ENCODE measurements around the gene ARHGEF1.
"Not testable (repeated sequence)": the region's sequence is repeated elsewhere in the genome, so short reads cannot be mapped to it uniquely, and the experiment has no call there.

ARHGEF1 gene

DNA sequence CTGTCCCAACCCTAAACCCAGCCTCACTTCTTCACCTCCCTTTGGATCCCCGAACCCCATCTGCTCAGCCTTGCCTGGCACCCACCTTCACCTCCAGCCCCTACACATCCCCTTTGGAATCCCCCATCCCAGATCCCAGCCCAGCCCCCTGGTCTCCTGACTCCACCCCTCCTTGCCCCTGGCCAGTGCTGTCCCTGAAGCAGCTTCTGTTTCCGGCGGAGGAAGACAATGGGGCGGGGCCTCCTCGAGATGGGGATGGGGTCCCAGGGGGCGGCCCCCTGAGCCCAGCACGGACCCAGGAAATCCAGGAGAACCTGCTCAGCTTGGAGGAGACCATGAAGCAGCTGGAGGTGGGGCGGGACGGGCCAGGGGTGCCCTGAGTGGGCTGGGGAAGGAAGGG lies 23.3 kb downstream of the ARHGEF1 start:
- no peak for DNase-seq

DNA sequence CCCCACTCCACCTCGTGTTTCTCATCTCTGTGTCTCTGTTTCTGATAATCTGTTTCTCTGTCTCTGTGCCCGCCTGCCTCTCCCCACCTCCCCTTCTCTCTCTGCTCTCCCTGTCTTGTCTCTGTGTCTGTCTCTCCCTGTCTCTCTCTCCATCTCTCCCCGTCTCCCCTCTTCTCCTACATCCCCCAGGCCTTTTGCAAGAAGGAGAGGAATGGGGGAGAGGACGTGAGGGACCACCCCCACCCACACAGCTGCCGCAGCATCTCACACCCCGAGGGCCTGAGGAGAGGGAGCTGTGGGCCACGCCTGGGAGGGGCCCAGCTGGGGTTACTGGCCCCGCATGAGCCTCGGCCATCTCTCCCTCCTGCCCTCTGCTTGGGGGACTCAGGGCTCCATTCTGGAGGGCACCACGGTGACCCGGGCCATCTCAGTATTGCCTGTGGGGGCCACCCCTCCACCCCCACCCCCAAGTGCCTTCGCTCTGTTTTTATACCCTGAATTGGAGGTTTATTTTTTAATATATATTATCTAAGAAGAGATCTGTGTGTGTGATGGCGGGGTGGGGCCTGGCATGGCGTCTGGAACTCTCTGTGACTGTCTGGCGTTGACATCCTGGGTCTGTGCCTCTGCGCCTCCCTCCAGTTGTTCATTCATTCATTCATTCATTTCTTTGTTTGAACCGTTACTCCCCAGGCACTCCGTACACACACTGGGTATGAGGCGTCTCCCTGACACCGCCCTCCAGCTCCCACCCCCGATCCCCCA lies 24.1 kb downstream of the ARHGEF1 start:
- DNase-seq = no peak

DNA sequence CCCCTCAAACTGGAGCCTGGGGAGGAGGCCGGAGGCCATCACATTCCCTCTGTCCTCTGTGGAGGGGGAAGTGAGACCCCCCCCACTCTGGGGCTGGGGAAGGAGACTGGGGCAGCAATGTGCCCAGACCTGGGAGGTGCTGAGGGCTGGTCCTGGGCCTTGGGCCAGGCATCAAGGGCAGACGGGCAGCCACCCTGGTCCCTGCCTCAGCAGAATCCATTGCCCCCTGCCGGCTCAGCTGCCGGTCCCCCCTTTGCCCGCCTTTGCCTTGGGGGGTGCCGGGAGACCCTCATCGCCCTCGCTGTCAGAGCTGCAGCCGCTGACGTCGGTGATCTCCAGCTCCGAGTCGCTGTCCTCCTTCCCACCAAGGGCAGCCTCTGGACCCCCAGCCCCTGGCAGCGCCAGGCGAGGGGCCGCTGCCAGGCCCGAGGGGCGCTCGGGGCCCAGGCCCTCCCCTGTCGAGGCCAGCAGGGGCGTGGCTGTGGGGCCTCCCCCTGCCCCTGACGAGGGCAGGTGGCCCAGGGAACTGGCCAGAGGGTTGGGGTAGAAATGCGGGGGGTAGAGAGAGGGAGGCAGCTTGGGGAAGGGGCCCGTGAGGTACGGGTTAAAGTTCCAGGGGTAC lies 25.1 kb downstream of the ARHGEF1 start:
- DNase-seq = no peak

DNA sequence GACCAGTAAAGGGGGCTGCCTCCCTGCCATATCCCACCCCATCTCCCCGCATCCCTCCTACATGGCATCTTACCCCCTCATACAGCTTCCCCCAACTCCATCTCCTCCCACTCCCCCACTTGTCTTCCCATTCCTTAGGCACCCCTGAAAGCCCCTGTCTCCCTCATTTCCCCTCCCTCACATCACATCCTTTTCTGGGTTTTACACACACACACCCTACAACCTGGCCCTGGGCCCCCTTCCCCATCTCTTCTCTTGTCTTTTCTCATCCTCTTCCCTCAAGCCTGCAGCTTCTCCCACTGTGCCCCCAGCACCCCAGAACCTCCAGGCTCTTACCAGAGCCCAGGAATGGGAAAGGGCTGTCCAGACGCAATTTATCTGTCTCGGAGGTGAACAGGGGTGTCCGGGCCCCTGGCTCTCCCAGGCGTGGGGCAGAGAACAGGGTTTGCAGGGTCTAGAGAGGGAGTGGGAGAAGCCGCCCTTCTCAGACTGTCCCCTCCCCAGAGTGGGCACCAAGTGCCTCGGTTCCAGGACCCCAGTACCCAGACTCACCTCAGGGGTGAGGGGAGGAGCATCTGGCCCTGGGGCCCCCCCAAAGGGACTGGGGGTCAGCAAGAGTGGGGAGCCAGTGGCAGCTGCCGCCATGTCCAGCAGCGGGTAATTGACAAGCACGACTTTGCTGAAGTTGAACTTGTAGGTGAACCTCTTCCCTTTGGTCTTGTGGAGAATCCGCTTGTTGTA lies 25.9 kb downstream of the ARHGEF1 start:
- DNase-seq = no peak

DNA sequence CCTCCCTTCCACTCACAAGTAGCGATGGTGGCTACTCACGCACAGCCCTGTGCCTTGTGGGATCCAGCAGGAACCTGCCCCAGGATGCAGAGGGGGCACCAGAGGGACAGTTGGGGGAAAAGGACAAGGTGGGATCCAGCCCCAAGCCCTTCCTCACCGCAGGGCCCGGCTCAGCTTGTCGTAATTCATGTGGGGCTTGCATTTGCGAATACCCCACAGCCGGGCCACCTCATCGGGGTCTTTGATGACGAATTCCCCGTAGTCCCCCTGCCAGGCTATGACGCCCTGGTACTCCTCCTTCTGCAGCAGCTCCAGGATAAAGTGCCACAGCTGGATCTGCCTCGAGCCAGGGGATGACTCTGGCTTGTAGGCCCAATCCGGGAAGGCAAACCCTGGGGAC lies 26.7 kb downstream of the ARHGEF1 start:
- no peak for DNase-seq

DNA sequence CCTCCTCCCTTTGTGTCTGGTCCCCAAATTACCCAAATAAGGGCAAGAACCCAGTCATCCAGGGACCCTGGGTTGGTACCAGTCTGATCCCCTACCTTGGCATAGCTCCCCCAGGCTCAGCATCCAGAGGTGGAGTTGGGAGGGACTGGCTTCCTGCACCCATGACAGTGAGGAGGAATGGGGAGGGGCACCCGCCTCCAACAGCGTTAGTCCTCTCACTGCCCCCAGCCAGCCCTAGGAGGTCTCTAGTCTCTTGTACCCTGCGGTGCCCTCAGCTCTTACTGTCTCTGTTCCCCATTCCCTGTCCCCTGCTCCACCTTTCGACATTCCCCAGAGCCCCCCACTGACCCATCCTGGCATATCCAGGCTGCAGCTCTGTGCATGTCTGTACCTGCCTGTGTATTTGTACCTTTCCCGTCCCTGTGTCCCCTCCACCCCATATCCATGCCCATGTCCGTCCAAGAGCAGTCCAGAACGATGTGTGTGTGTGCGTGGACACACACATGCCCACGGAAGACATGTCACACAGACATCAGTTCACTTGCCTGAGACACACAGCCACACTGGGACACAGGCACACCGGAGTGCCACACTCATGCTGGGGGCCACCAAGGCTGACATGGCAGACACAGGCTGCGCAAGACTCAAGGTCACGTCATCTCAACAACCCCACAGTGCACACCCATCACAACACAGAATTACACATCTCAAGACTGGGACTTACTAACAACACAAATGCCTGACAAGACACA lies 27.4 kb downstream of the ARHGEF1 start:
- no peak for DNase-seq

DNA sequence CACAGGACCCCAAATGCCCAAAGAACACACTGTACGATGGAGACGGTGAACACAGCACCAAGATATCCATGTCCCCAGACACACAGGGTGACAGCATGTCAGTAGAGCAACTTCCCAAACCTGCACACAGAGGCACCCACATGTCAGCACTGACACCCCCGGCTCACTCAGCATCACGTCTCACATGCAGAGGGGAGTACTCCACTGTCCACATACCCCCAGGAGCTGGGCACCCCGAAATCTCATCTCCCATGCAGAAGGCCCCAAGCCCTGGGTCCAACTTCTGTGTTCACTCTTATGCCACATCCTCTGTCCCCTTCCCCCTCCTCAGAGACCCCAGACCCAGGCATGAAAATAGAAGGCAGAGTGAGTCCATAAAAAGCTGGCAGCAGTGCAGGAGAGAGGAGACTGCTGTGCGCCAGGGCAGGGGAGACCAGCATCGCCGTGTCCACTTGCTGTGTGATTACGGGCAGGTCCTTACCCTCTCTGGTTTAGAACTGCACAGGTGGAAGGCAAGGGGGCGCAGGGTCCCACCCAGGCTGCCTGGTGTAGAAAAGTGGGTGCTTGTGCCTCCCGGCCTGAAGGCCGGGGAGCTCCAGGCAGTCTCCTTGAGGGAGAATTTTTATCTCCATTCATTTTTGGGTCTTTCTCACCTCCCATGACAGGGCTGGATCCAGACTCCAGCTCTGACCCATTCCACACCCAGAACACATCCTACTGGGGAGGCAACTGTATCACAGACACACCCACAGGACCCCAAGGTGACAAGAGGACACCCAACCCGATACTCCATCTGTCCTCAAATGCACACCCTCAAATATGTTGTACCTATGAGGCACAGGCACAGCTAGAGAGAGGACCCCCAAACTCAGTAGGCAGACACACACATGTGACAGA lies 28.3 kb downstream of the ARHGEF1 start:
- no peak for DNase-seq

DNA sequence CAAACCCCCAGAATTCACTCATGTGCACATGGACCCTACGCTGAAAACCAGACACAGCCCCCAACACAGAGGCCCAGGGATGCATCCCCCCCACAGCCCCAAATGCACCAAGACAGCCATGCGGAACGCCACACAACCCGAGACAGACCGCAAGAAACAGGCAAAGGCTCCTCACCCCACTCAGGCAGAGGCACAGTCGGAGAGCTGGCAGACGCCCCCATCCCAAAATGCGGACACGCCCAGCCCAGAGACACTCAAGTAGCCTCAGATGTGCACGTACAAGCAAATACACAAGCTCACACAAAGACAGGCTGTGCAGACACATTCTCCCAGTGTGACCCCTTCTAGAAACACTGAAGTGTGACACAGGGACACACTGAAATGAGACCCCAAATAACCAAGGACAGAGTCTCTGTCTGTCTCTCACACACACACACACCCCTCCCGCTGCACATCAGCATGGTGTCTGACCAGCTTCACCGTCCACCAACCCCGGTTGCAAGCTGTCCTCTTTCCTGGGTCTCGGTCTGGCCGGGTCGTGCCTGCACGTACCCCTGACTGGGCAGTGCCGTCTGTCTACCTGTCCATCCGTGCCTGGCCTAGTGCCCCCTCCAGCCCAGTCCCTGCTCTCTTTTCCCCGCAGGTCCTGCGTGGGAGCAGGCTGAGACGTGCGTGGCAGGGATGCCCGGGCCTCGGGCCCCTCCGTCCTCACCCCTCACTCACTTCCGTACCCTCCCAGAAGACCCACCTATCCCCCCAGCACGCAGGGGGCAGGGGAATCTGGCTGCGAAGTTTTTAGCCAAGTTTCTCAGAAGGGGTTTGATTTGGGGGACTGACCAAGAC lies 29.1 kb downstream of the ARHGEF1 start:
- DNase-seq = no peak

DNA sequence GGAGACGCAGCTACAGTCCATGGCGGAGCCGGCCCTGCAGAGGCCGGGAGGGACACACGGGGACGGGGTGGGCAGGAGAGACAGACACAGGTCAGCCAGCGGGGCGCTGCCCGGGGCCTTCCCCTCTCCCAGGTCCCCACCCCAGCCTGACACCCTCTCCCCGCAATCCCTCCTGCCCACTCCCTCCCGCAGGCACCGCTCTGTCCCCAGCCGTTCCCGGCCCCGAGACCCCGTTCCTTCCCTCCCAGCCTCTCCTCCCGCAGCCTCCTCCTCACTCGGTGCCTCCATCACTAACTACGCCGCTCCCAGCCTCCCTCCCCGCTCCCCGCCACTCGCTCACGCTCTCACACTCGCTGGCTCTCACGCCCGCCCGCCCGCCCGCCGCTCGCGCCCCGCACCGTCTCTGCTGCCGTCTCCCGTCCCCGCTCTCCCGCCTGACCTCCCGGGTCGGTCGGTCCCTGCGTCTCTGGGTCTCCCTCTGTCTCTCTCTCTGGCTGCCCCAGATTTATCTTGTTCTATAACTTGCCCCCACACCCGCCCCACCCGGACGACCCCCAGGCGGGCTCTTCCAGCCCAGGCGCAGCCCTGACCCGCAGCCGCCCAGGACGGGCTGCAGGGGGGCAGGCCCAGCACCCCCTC lies 30.0 kb downstream of the ARHGEF1 start:
- no peak for DNase-seq

DNA sequence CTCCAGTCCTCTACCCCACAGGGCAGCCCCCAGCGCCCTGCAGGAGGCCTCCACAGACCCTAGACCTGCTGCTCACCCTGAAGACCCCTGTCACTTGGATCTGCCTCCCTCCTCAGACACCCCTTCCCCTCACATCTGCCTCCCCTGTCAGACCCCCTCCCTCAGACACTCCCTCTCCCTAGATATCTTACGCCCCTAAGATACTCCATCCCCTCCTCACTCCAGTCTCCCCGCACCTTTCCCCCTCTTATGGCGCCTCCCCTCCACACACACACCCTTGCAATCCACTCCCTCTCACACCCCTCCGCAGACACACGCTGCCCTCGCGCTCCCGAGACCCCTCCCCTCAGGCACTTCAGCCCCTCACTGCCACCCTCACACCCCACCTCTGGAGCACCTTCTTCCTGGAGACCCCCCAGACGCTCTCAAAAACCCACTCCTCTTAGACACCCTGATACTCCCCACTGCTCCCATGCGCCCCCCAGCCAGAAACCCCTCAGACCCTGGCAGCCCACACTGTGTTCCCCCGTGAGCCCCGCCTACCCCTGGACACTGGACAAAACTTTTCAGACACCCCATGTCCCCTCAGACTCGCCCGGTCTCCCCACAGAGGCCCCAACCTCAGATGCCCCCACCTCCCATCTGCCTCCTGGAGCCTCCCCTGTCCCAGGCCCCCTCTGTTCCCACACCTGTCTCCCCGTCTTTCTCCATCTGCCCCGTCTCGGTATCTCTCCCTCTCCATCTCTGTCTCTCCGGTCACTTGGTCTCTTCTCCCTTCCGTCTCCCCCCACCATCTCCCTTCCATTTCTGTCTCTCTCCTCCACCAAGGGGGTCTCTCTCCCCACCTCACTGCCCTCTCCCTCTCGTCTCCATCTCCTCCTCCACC lies 30.8 kb downstream of the ARHGEF1 start:
- no peak for DNase-seq

DNA sequence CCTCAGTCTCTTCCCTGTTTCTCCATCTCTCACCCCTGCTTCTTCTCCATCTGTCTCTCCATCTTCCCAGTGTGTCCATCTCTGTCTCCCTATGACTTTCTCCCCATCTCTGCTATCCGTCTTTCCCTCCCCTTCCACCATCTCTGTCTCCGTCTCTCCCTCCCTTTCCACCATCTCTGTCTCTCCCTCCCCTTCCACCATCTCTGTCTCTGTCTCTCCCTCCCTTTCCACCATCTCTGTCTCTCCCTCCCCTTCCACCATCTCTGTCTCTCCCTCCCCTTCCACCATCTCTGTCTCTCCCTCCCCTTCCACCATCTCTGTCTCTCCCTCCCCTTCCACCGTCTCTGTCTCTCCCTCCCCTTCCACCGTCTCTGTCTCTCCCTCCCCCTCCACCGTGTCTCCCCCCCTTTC lies 31.4 kb downstream of the ARHGEF1 start:
- DNase-seq = not testable (repeated sequence)

DNA sequence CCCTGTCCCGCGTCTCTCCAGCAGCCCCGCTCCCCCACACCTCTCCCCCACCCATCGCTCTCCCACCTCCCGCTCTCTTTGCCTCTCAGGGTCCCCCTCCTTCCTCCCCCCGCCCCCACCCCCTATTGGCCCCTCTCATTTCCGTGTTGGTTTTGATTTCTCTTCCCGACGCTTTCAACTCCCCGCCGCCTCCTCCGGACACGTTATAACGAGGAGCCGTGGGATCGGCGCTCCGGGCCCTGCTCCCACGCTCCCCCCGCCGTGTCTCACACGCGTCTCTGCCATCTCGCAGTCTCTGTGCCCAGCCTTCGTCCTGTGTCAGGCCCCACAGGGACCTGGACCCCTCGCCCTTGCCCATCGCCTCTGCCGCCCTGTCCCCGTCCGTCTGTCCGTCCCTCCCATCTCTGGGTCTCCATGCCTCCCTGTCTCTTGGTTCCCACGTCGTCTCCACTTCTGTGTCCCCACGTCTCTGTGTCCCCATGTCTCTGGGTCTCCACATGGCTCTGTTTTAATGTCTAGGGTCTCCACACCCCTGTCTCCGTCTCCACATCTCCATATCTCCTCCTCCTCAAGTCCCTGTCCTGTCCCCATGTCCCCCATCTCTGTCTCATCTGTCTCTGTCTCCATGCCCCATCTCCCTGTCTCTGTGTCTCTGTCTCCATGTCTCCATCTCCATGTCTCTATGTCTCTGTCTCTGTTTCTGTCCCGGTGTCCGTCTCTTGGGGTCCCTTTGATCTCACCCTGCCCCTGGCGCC lies 32.2 kb downstream of the ARHGEF1 start:
- DNase-seq = no peak

DNA sequence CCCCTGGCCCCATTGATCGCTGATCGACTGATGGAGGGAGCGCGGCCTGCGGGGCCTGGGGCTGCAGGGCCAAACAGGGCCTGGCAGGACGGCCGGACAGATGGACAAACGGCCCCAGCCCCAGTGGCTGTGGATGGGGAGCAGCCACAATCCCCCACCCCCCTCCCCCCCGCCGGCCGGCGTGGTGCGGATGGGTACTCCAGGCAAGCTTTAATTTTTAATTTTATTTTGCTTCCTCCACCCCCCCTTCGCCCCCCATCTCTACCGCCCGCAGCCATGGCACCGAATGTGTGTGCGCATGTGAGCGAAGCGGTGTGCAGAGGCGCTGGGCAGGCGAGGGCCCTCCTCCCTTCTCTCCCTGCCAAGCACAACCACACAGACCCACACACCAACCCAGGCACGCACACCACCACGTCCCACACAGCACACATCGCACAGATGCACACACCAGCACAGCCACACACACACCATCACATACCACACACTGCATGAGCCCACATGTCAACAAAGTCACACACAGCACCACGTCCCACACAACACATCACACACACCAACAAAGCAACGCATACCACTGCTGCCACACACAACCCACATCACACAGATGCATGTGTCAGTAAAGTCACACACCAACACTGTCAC lies 32.9 kb downstream of the ARHGEF1 start:
- DNase-seq = no peak

DNA sequence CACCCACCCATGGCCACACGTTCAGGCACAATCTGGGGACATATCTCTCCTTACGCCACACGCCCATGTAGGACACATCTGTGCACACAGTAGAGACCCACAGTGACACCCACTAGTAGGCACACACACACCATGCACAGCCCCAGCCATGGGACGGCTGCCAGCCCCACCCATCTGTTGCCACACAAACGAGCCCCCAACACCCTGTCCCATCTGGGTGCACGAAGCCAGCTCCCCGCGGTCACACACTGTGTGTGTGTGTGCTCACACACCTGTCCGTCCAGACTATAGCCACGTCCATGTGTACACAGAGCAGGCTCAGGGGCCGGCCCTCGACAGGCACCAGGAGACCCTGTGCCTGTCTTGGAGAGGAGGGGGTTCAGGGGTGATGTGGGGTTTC lies 34.7 kb downstream of the ARHGEF1 start:
- no peak for DNase-seq

DNA sequence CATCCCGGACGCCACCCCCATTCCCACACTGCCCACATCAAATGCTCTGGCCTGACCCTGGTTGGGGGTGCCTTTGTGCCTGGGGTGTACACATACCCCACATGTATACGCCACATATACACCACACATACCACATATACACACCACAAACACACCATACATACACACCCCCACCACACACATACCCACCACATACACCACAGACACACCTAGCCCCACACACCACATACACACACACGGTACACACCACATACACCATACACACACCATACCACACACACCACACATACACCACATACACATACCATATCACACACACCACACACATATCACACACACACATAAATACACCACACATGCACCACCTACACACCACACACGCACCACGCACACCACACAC lies 35.1 kb downstream of the ARHGEF1 start:
- DNase-seq = no peak

DNA sequence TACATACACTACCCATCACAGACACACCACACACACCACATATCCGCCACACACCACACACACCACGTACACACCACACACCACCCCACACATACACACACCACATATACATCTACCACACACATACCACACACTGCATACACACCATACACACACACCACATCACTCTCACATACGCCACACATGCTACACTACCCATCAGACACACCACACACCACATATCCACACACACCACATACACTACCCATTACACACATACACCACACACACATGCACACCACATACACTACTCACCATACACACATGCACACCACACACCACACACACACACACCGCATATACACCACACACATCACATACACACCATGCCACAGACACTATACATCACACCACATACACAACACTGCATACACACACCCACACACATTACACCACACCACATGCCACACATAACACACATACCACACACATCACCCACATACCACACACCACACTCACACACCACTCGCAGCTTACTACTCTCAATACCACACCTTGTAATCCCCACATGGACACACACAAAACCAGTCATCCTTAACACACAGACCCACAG lies 35.8 kb downstream of the ARHGEF1 start:
- DNase-seq = no peak

DNA sequence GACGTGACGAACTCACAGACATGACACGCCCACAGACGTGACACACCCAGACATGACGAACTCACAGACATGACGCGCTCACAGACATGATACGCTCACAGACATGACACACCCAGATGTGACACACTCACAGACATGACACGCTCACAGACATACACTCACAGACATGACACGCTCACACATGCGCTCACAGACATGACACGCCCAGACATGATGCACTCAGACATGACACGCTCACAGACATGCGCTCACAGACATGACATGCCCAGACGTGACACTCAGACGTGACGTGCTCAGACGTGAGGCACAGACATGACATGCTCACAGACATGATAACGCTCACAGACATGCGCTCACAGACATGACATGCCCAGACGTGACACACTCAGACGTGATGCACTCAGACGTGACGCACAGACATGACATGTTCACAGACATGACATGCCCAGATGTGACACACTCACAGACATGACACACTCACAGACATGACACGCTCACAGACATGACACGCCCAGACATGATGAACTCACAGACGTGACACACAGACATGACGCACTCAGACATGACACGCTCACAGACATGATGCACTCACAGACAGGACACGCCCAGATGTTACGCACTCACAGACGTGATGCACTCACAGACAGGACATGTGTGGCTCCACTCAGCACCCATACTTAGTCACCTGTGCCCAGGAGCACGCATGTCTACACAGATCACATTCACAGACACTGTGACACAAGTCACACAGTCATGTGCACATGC lies 37.1 kb downstream of the ARHGEF1 start:
- DNase-seq = no peak
